Liver (tissue), 9 donors: ENCODE data around the gene BTN1A1. TPM values are rescaled to one million over a fixed set of nuclear protein-coding genes. Genes with fewer than 3 reads are reported as not detected.

Source experiments
- DNase-seq: peaks from one replicate; pipeline ENCODE4 v3.0.0-alpha.2; 2017; ENCODE audit warnings: low spot score
- H3K27ac ChIP-seq, 2 donors: one replicate each; pipeline ENCODE4 v1.7.0; 2013; ENCODE audit warnings: inconsistent platforms in 2 of 2, low read length in 2 of 2, control low read depth in 1 of 2, low read depth in 1 of 2, mild to moderate bottlenecking in 1 of 2
- H3K27me3 ChIP-seq, 4 donors: one replicate each; pipeline versions ENCODE4 v1.6.1 to v1.7.0; 2013; ENCODE audit warnings: low read length in 3 of 4, inconsistent platforms in 1 of 4, mild to moderate bottlenecking in 1 of 4, moderate library complexity in 1 of 4; ENCODE audit not compliant: control insufficient read depth in 4 of 4, insufficient read depth in 4 of 4
- H3K36me3 ChIP-seq, 4 donors: one replicate each; pipeline versions ENCODE4 v1.6.1 to v1.7.0; 2013; ENCODE audit warnings: low read length in 3 of 4, mild to moderate bottlenecking in 3 of 4, low read depth in 1 of 4, moderate library complexity in 1 of 4; ENCODE audit not compliant: control insufficient read depth in 4 of 4, insufficient read depth in 3 of 4
- H3K4me1 ChIP-seq, 4 donors: one replicate each; pipeline versions ENCODE4 v1.6.1 to v1.7.0; 2013; ENCODE audit warnings: low read length in 3 of 4, mild to moderate bottlenecking in 3 of 4, moderate library complexity in 1 of 4; ENCODE audit not compliant: control insufficient read depth in 4 of 4, insufficient read depth in 4 of 4
- H3K4me3 ChIP-seq, 3 donors: one replicate each; pipeline versions ENCODE4 v1.6.1 to v1.7.0; 2013; ENCODE audit warnings: low read length in 3 of 3, control low read depth in 1 of 3, low read depth in 1 of 3, mild to moderate bottlenecking in 1 of 3
- H3K9ac ChIP-seq, 2 donors: one replicate each; pipeline ENCODE4 v1.7.0; 2013; ENCODE audit warnings: low read length in 2 of 2, mild to moderate bottlenecking in 2 of 2, moderate library complexity in 2 of 2, control low read depth in 1 of 2, low read depth in 1 of 2
- H3K9me3 ChIP-seq, 4 donors: one replicate each; pipeline versions ENCODE4 v1.6.1 to v1.7.0; 2013; ENCODE audit warnings: low read length in 3 of 4; ENCODE audit not compliant: control insufficient read depth in 4 of 4
- ATF3 ChIP-seq: IDR thresholded peaks from 2 replicates; pipeline ENCODE4 v1.6.1; 2016; ENCODE audit warnings: antibody characterized with exemption
- EGR1 ChIP-seq, 2 donors: IDR thresholded peaks; 2 replicates each; pipeline ENCODE4 v1.6.1; 2016 to 2018; ENCODE audit warnings: antibody characterized with exemption in 2 of 2, low read depth in 2 of 2
- FOXA1 ChIP-seq: IDR thresholded peaks from 2 replicates; pipeline ENCODE4 v1.6.1; 2016; ENCODE audit warnings: antibody characterized with exemption
- GABPA ChIP-seq, 2 donors: IDR thresholded peaks in 1 of 2; conservative IDR thresholded peaks in 1 of 2; 2 replicates each; pipeline ENCODE4 v1.6.1; 2016; ENCODE audit warnings: antibody characterized with exemption in 2 of 2, mild to moderate bottlenecking in 1 of 2, moderate library complexity in 1 of 2
- HNF4A ChIP-seq, 2 donors: conservative IDR thresholded peaks; 2 replicates each; pipeline ENCODE4 v1.6.1; 2016; ENCODE audit warnings: antibody characterized with exemption in 2 of 2, mild to moderate bottlenecking in 2 of 2
- JUND ChIP-seq, 2 donors: IDR thresholded peaks; 2 replicates each; pipeline ENCODE4 v1.6.1; 2016; ENCODE audit warnings: antibody characterized with exemption in 2 of 2
- MAX ChIP-seq: IDR thresholded peaks from 2 replicates; pipeline ENCODE4 v1.6.1; 2016; ENCODE audit warnings: antibody characterized with exemption
- NR2F2 ChIP-seq: IDR thresholded peaks from 2 replicates; pipeline ENCODE4 v1.6.1; 2016; ENCODE audit warnings: antibody characterized with exemption
- REST ChIP-seq: IDR thresholded peaks from 2 replicates; pipeline ENCODE4 v1.6.1; 2016; ENCODE audit warnings: antibody characterized with exemption, mild to moderate bottlenecking
- RXRA ChIP-seq, 2 donors: IDR thresholded peaks; 2 replicates each; pipeline ENCODE4 v1.6.1; 2017 to 2018; ENCODE audit warnings: antibody characterized with exemption in 2 of 2, mild to moderate bottlenecking in 1 of 2
- TAF1 ChIP-seq: conservative IDR thresholded peaks from 2 replicates; pipeline ENCODE4 v1.6.1; 2016; ENCODE audit warnings: antibody characterized with exemption, mild to moderate bottlenecking
- YY1 ChIP-seq: IDR thresholded peaks from 2 replicates; pipeline ENCODE4 v1.6.1; 2016; ENCODE audit warnings: antibody characterized with exemption, mild to moderate bottlenecking
- ZBTB33 ChIP-seq: IDR thresholded peaks from 2 replicates; pipeline ENCODE4 v1.6.1; 2016; ENCODE audit warnings: antibody characterized with exemption
- WGBS: extraction: QIAGEN DNeasy Blood & Tissue Kit; methylation state at CpG from one replicate; pipeline ENCODE4 v1.1.7; 2013; 5-methylcytosine and 5-hydroxymethylcytosine counted together
- polyA plus RNA-seq, 2 donors: library from polyadenylated mRNA; stranded (reverse) in 1 of 2; unstranded in 1 of 2; fragments of 200-250 nt in 1 of 2; fragments of >200 nt in 1 of 2; fragmentation: Nextera tagmentation in 1 of 2; extraction: Ambion mirVana in 1 of 2; gene quantifications; one replicate each; pipeline versions ENCODE4 v1.2.1 to v1.2.3, GENCODE V29; 2013 to 2015
- total RNA-seq, 2 donors: library from RNA; depleted of rRNA; stranded (reverse); fragments of >200 nt; gene quantifications; one replicate each; pipeline ENCODE4 v1.2.3, GENCODE V29; 2014
- donor health status: healthy.
- donor health status: healthy.
- donor health status: healthy.
- donor health status: healthy.
- donor health status: healthy.

BTN1A1 gene
- total and polyA plus RNA-seq, 4 donors, result 0.06 TPM; not detected in 3

GRCh38 chr6:26553635-26554446 lies 53.7 kb downstream of the BTN1A1 start (continued):
- TF ChIP-seq NR2F2 (peak; percentile 33), MAX (peak; percentile 59), GABPA (IDR thresholded peaks at IDR 0.05 in 1 of 2, conservative IDR thresholded peaks at IDR 0.05 in 1 of 2) (no peak), YY1 (peak; percentile 35)

GRCh38 chr6:26554447-26554696 lies 54.3 kb downstream of the BTN1A1 start:
- H3K4me1 ChIP-seq, result peaks cover 4 to 21% (median 17%) of the 10 kb centered on the region in 4 donors
- H3K27ac ChIP-seq, result peak overlapping the region; percentile 1 to 51
- peaks cover 0 to 2% (median 0%) of the 10 kb centered on the region in 4 donors for H3K9me3 ChIP-seq
- peak overlapping the region in 1 of 2 donors; percentile 69 for H3K9ac ChIP-seq
- no peaks in the 10 kb centered on the region for H3K27me3 ChIP-seq
- H3K4me3 ChIP-seq, result peak overlapping the region in 1 of 3 donors; percentile 16
- TF ChIP-seq TAF1, result no peak
- no peak for TF ChIP-seq HNF4A (conservative IDR thresholded peaks at IDR 0.05)
- TF ChIP-seq FOXA1, result no peak
- no peak for TF ChIP-seq YY1
- TF ChIP-seq ZBTB33, result no peak
- TF ChIP-seq RXRA (IDR thresholded peaks at IDR 0.05), result no peak
- TF ChIP-seq GABPA (IDR thresholded peaks at IDR 0.05 in 1 of 2, conservative IDR thresholded peaks at IDR 0.05 in 1 of 2), result no peak
- TF ChIP-seq REST, result no peak
- no peak for TF ChIP-seq EGR1 (IDR thresholded peaks at IDR 0.05; ENCODE audit: low read depth in 2 of 2)
- no peak for TF ChIP-seq JUND (IDR thresholded peaks at IDR 0.05)
- TF ChIP-seq NR2F2, result no peak
- no peak for DNase-seq
- 13% methylated on average over 1 of the region's 1 CpG for WGBS
- H3K36me3 ChIP-seq, result no peaks in the 10 kb centered on the region

GRCh38 chr6:26554697-26555504 lies 54.8 kb downstream of the BTN1A1 start:
- H3K27ac ChIP-seq, result peak overlapping the region; percentile 1 to 51
- H3K4me3 ChIP-seq, result peak overlapping the region in 1 of 3 donors; percentile 16
- 11% methylated on average over 27 of the region's 27 CpGs for WGBS
- DNase-seq, result peak; percentile 72
- peaks cover 0 to 2% (median 0%) of the 10 kb centered on the region in 4 donors for H3K9me3 ChIP-seq
- no peaks in the 10 kb centered on the region for H3K27me3 ChIP-seq
- no peak for TF ChIP-seq HNF4A (conservative IDR thresholded peaks at IDR 0.05)
- no peak for TF ChIP-seq TAF1
- no peak for TF ChIP-seq NR2F2
- no peak for TF ChIP-seq FOXA1
- peak; percentile 17 for TF ChIP-seq YY1
- TF ChIP-seq ATF3, result peak; percentile 93
- TF ChIP-seq ZBTB33, result no peak
- TF ChIP-seq JUND (IDR thresholded peaks at IDR 0.05), result no peak
- H3K4me1 ChIP-seq, result peaks cover 4 to 21% (median 17%) of the 10 kb centered on the region in 4 donors
- peak overlapping the region in 1 of 2 donors; percentile 69 for H3K9ac ChIP-seq
- H3K36me3 ChIP-seq, result no peaks in the 10 kb centered on the region
